HepG2 (cell line): ENCODE measurements around the gene KREMEN1. TPM values are rescaled to one million over a fixed set of nuclear protein-coding genes. Genes with fewer than 3 reads are reported as not detected.

ENCODE experiments used
- DMTF1 ChIP-seq: sonication (generic); formaldehyde crosslinking; IDR thresholded peaks from 2 replicates; pipeline ENCODE4 v1.4.0; 2020; ENCODE audit warnings: mild to moderate bottlenecking, missing genetic modification reagents
- EHMT2 ChIP-seq: fragments of 200-600 bp; sonication (generic); IDR thresholded peaks from 2 replicates; pipeline ENCODE4 v1.7.0; 2017; ENCODE audit warnings: antibody characterized with exemption, low read depth, low read length, borderline replicate concordance
- FOXK2 ChIP-seq: fragments of 450-650 bp; IDR thresholded peaks from 2 replicates; pipeline ENCODE4 v1.6.1; 2016
- GLI4 ChIP-seq: sonication (generic); formaldehyde crosslinking; IDR thresholded peaks from 2 replicates; pipeline ENCODE4 v1.5.1; 2020; ENCODE audit warnings: missing genetic modification reagents, mild to moderate bottlenecking, moderate library complexity, borderline replicate concordance
- LBX2 ChIP-seq: sonication (generic); formaldehyde crosslinking; IDR thresholded peaks from 2 replicates; pipeline ENCODE4 v1.5.0; 2020; ENCODE audit warnings: missing genetic modification reagents, mild to moderate bottlenecking, borderline replicate concordance
- MLLT10 ChIP-seq: sonication (generic); formaldehyde crosslinking; IDR thresholded peaks from 2 replicates; pipeline ENCODE4 v1.4.0; 2020; ENCODE audit warnings: missing genetic modification reagents
- MYNN ChIP-seq: sonication (generic); formaldehyde crosslinking; IDR thresholded peaks from 2 replicates; pipeline ENCODE4 v1.4.0; 2020; ENCODE audit warnings: mild to moderate bottlenecking, low read depth, missing genetic modification reagents
- PRMT3 ChIP-seq: sonication (generic); formaldehyde crosslinking; IDR thresholded peaks from 2 replicates; pipeline ENCODE4 v1.8.1; 2022; ENCODE audit warnings: low read depth, mild to moderate bottlenecking, moderate library complexity, missing genetic modification reagents, borderline replicate concordance
- TCF7 ChIP-seq: sonication (generic); IDR thresholded peaks from 2 replicates; pipeline ENCODE4 v1.6.1; 2016; ENCODE audit warnings: antibody characterized with exemption, low read depth
- TMF1 ChIP-seq: sonication (generic); formaldehyde crosslinking; IDR thresholded peaks from 2 replicates; pipeline ENCODE4 v1.8.1; 2022; ENCODE audit warnings: low read depth, missing genetic modification reagents
- ZIK1 ChIP-seq: sonication (generic); formaldehyde crosslinking; IDR thresholded peaks from 2 replicates; pipeline ENCODE4 v1.5.0; 2020; ENCODE audit warnings: mild to moderate bottlenecking, low read depth, missing genetic modification reagents, borderline replicate concordance
- ZNF646 ChIP-seq: sonication (generic); formaldehyde crosslinking; IDR thresholded peaks from 2 replicates; pipeline ENCODE4 v1.9.0; 2021; ENCODE audit warnings: mild to moderate bottlenecking, missing genetic modification reagents
- ZNF652 ChIP-seq: IDR thresholded peaks from 2 replicates; pipeline ENCODE4 v1.6.1; 2016; ENCODE audit warnings: low read depth, borderline replicate concordance
- ZNF687 ChIP-seq: sonication (generic); formaldehyde crosslinking; IDR thresholded peaks from 2 replicates; pipeline ENCODE4 v1.5.1; 2020; ENCODE audit warnings: mild to moderate bottlenecking, missing genetic modification reagents, moderate library complexity
- ZNF761 ChIP-seq: sonication (generic); formaldehyde crosslinking; conservative IDR thresholded peaks from 2 replicates; pipeline ENCODE4 v1.4.0; 2020; ENCODE audit warnings: mild to moderate bottlenecking, missing genetic modification reagents
- ZNF768 ChIP-seq: sonication (generic); formaldehyde crosslinking; IDR thresholded peaks from 2 replicates; pipeline ENCODE4 v1.4.0; 2020; ENCODE audit warnings: missing genetic modification reagents
- polyA plus RNA-seq, 8 experiments: library from polyadenylated mRNA; depleted of rRNA in 3 of 8; stranded (reverse) in 7 of 8; unstranded in 1 of 8; fragments of >200 nt; fragmentation: Illumina TruSeq in 4 of 8; extraction: Trizol in 4 of 8; gene quantifications; 2 replicates each; pipeline versions ENCODE4 v1.2.1 to v1.2.3, GENCODE V29; 2011 to 2016; ENCODE audit warnings: low read depth in 4 of 8, missing spikeins in 1 of 8, mixed read lengths in 1 of 8; ENCODE audit not compliant: insufficient read depth in 1 of 8
- total RNA-seq, 5 experiments: library from RNA; depleted of rRNA; stranded (reverse); fragments of >200 nt; fragmentation: Illumina TruSeq; extraction: Trizol; gene quantifications; 2 replicates each; pipeline ENCODE4 v1.2.3, GENCODE V29; 2016; ENCODE audit warnings: low read depth in 1 of 5

The KREMEN1 gene
- total and polyA plus RNA-seq, 2 of the 13 experiments (the other 11 are each of a cell fraction or from before 2014, with no cell fraction given), result 9.8 to 13.8 TPM

GRCh38 chr22:29030618-29031226 is 42.1 kb upstream of the KREMEN1 start (continued):
- TF ChIP-seq ZNF646 (CRISPR knock-in tag) (0 out of 2 replicates have a peak, but pooled peaks have one; percentile 19), MLLT10 (CRISPR knock-in tag) (no peak), LBX2 (CRISPR knock-in tag) (no peak), MYNN (CRISPR knock-in tag) (no peak), GLI4 (CRISPR knock-in tag) (no peak), ZNF761 (CRISPR knock-in tag) (peak; percentile 40; the same call in 1 of the 2 replicates), PRMT3 (CRISPR knock-in tag) (no peak; the same call in 1 of the 2 replicates), TMF1 (0 out of 2 replicates have a peak, but pooled peaks have one; percentile 40), TCF7 (peak; percentile 97), FOXK2 (no peak), DMTF1 (no peak), ZNF652 (CRISPR knock-in tag) (peak; percentile 74; the same call in 1 of the 2 replicates), ZNF768 (CRISPR knock-in tag) (peak; percentile 77), EHMT2 (no peak), ZNF687 (peak; percentile 89), ZIK1 (CRISPR knock-in tag) (no peak; the same call in 1 of the 2 replicates)
